Immature natural killer cell (primary cell): ENCODE data around the gene PBRM1. TPM values are rescaled to one million over a fixed set of nuclear protein-coding genes. Genes with fewer than 3 reads are reported as not detected.

Source experiments
- DNase-seq, 3 donors: peaks; one replicate each; pipeline ENCODE4 v3.0.0; 2022; ENCODE audit warnings: mixed read lengths in 1 of 3
- H3K27ac Mint-ChIP-seq, 6 donors: one replicate each; pipeline ENCODE4 v1.8.0; 2020; ENCODE audit warnings: mixed read lengths in 6 of 6, mild to moderate bottlenecking in 5 of 6, inconsistent platforms in 4 of 6, moderate library complexity in 3 of 6
- H3K27me3 Mint-ChIP-seq, 3 donors: one replicate each; pipeline ENCODE4 v1.8.0; 2020 to 2021; ENCODE audit warnings: low read depth in 3 of 3, mild to moderate bottlenecking in 3 of 3, mixed read lengths in 3 of 3, moderate library complexity in 3 of 3, inconsistent platforms in 1 of 3
- H3K36me3 Mint-ChIP-seq, 3 donors: one replicate each; pipeline ENCODE4 v1.8.0; 2020; ENCODE audit warnings: mixed read lengths in 3 of 3, inconsistent platforms in 2 of 3, mild to moderate bottlenecking in 2 of 3
- H3K4me1 Mint-ChIP-seq, 2 donors: one replicate each; pipeline ENCODE4 v1.8.0; 2020; ENCODE audit warnings: inconsistent platforms in 2 of 2, mild to moderate bottlenecking in 2 of 2, mixed read lengths in 2 of 2, moderate library complexity in 1 of 2
- H3K4me3 Mint-ChIP-seq, 5 donors: one replicate each; pipeline ENCODE4 v1.8.0; 2020; ENCODE audit warnings: mild to moderate bottlenecking in 5 of 5, mixed read lengths in 5 of 5, inconsistent platforms in 3 of 5, moderate library complexity in 3 of 5
- H3K9me3 Mint-ChIP-seq, 6 donors: one replicate each; pipeline ENCODE4 v1.8.0; 2020; ENCODE audit warnings: mild to moderate bottlenecking in 6 of 6, mixed read lengths in 6 of 6, inconsistent platforms in 4 of 6, moderate library complexity in 3 of 6
- polyA plus RNA-seq, 3 donors: library from polyadenylated mRNA; unstranded; fragments of 300-500 nt; fragmentation: Illumina TruSeq; gene quantifications; one replicate each; pipeline ENCODE4 v1.2.3, GENCODE V29; 2021

Gene PBRM1
- polyA plus RNA-seq, 3 donors from 2014 or later = 52.4 to 116 (median 66.4) TPM

DNA sequence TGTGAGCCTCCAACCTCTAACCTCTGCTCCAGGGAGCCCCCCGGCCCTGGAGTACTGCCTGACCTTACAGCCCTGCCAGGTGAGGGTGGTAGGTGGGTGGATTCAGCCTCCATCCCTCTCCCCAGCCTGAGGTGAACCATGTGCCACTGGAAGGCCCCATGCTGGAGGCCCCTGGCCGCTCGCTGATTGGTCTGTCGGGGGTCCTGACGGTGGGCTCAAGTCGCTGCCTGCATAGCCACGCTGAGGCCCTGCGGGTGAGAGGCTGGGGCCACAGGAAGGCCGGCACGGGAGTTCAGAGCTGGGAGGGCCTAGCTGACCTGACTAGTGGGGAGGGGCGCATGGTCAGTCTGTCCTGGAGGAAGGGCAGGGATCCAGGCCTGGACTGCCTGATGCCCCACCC is 171.1 kb downstream of the PBRM1 start:
- H3K9me3 Mint-ChIP-seq = no peaks in the 10 kb centered on the region
- no peak overlapping the region for H3K4me3 Mint-ChIP-seq
- no peaks in the 10 kb centered on the region for H3K36me3 Mint-ChIP-seq
- no peak overlapping the region for H3K27ac Mint-ChIP-seq
- no peak for DNase-seq
- no peaks in the 10 kb centered on the region for H3K27me3 Mint-ChIP-seq
- no peaks in the 10 kb centered on the region for H3K4me1 Mint-ChIP-seq

DNA sequence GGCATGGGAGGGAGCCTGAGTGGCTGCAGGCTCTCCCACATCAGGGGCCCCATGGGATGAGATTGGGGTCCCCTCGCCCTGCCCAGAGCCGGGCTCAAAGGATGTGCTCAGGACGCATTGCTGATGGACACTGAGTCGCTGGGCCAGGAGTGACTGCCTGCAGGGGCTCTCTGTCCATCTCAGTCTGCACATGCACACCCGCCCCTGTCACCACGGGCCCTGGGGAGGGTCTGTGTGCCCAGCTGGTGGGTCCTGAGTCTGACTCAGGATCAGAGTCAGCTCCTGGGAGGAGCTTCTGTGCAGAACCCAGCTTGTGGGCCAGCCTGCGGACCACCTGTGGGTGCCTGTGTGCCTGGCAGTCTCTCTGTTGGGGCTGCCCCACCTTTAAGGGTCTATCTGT is 172.4 kb downstream of the PBRM1 start:
- no peaks in the 10 kb centered on the region for H3K36me3 Mint-ChIP-seq
- no peaks in the 10 kb centered on the region for H3K27me3 Mint-ChIP-seq
- no peaks in the 10 kb centered on the region for H3K4me1 Mint-ChIP-seq
- no peak overlapping the region for H3K27ac Mint-ChIP-seq
- no peaks in the 10 kb centered on the region for H3K9me3 Mint-ChIP-seq
- DNase-seq = no peak
- H3K4me3 Mint-ChIP-seq = no peak overlapping the region

DNA sequence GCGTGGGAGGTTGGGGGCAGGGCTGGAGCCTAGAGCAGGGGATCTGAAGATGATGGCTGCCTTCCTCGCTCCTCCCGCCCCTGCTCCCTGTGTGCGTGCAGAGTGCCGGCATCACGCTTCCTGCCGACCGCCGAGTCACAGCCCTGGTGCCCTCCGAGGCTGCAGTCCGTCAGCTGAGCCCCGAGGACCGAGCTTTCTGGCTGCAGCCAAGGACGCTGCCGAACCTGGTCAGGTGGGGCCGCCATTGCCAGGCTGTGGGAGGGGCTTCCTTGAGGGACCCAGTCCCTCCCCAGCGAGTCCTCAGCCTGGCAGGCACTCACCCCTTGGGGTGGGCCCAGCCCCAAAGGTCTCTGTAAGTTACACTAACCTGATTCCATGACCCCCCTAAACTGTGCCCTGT is 173.0 kb downstream of the PBRM1 start:
- Mint-ChIP-seq H3K4me1 (no peaks in the 10 kb centered on the region), H3K4me3 (no peak overlapping the region), H3K36me3 (no peaks in the 10 kb centered on the region), H3K27me3 (no peaks in the 10 kb centered on the region), H3K27ac (no peak overlapping the region), H3K9me3 (no peaks in the 10 kb centered on the region)
- DNase-seq = no peak

DNA sequence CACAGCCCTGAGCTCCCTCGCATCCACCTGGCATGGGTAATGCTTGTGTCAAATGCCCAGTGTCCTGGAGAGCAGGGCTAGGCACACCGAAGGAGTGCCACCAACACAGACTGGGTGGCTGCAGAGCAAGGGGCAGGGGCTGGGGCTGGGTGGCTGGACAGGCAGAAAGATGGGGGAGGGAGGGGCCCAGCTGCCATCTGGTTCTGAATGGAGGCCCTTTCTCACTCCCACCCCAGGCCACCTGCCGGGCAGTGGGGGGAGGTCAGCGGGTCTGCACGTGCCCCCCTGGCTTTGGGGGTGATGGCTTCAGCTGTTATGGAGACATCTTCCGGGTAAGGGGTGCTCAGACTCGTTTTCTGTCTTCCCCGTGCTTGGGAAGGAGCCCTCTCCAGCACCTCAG is 173.6 kb downstream of the PBRM1 start:
- no peaks in the 10 kb centered on the region for H3K4me1 Mint-ChIP-seq
- H3K27me3 Mint-ChIP-seq = no peaks in the 10 kb centered on the region
- no peak overlapping the region for H3K4me3 Mint-ChIP-seq
- H3K27ac Mint-ChIP-seq = no peak overlapping the region
- no peaks in the 10 kb centered on the region for H3K36me3 Mint-ChIP-seq
- no peak for DNase-seq
- no peaks in the 10 kb centered on the region for H3K9me3 Mint-ChIP-seq

DNA sequence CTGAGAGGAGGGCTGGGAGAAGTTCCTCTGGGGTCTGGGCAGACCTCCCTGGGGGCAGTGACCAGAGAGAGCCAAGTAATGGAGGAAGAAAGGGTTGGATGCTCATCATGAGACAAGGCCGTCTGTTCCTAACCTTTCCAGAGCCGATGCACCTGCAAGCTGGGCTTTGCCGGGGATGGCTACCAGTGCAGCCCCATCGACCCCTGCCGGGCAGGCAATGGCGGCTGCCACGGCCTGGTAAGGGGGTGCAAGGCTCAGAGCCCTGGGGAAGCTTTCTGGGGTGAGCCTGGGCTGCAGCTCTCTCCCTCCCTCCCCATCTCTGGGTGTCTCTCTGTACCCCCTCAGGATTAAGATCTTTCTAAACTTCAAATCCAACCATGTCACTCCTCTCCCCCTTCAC is 174.2 kb downstream of the PBRM1 start:
- Mint-ChIP-seq H3K27me3 (peaks cover 0 to 1% (median 0%) of the 10 kb centered on the region in 3 donors), H3K27ac (no peak overlapping the region), H3K9me3 (no peaks in the 10 kb centered on the region), H3K36me3 (no peaks in the 10 kb centered on the region), H3K4me3 (no peak overlapping the region), H3K4me1 (no peaks in the 10 kb centered on the region)
- no peak for DNase-seq

DNA sequence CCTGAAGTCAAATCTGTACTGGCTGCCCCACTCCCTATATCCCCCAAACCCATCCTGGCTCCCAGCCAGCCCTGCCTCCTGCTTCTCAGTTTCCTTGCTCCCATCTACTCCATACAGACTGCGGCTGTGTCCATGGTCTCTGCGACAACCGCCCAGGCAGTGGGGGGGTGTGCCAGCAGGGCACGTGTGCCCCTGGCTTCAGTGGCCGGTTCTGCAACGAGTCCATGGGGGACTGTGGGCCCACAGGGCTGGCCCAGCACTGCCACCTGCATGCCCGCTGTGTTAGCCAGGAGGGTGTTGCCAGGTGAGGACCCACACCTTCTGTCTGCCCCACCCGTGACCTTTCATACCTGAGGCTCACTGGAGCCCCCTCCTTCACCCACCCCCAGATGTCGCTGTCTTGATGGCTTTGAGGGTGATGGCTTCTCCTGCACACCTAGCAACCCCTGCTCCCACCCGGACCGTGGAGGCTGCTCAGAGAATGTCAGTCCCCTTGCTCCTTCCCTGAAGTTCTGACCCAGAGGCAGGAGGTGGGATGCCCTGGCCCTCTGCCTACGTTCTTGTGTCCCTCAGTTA is 175.9 kb downstream of the PBRM1 start:
- DNase-seq = no peak
- Mint-ChIP-seq H3K27ac (no peak overlapping the region), H3K36me3 (no peaks in the 10 kb centered on the region), H3K4me3 (no peak overlapping the region), H3K27me3 (peaks cover 0 to 1% (median 0%) of the 10 kb centered on the region in 3 donors), H3K9me3 (no peaks in the 10 kb centered on the region), H3K4me1 (no peaks in the 10 kb centered on the region)

DNA sequence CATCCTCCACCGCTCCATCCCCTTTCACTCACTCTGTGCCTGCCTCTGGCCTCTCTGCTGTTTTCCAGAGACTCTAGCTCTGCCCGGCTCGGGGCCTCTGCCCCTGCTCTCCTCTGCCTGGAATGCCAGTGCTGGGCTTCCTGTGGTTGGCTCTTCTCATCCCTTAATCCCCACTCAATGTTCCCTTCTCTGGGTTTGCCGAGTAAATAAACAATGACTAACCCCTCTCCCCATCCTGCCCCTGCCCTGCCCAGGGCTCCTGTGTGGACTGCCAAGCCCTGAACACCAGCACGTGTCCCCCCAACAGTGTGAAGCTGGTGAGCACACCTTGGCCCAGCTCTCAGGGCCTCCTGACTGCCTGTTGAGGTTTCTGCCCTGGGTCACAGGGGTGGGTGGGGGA is 178.4 kb downstream of the PBRM1 start:
- no peak for DNase-seq
- H3K9me3 Mint-ChIP-seq = no peaks in the 10 kb centered on the region
- peaks cover 0 to 1% (median 0%) of the 10 kb centered on the region in 3 donors for H3K27me3 Mint-ChIP-seq
- no peak overlapping the region for H3K27ac Mint-ChIP-seq
- H3K4me3 Mint-ChIP-seq = no peak overlapping the region
- no peaks in the 10 kb centered on the region for H3K4me1 Mint-ChIP-seq
- no peaks in the 10 kb centered on the region for H3K36me3 Mint-ChIP-seq

DNA sequence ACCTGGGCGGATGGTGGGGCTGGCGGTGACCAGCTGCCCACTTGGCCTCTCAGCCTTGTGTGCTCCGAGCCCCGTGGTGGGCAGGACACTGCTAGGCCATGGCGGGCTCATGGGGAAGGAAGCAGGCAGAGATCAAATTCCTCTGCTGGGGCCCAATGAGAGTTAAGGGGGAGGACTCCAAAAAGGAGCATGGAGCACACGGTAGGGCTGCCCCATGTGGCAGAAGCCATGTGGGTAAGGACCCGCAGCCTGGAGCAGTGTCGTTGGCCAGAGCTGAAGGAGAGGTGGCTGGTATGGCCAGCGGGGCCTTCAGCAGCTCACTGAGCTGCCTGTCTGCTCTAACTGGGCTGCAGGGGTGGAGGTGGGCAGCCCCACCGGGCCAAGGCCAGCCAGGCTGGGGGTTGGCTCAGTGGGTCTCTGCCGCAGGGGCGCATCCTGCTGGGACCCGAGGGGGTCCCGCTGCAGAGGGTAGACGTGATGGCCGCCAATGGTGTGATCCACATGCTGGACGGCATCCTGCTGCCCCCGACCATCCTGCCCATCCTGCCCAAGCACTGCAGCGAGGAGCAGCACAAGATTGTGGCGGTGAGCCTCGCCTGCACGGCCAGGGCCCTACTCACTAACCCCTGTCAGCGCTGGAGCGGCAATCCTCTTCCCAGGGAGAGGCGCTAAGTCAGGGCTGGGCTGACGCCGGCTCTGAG is 179.3 kb downstream of the PBRM1 start:
- DNase-seq = no peak
- H3K27ac Mint-ChIP-seq = no peak overlapping the region
- H3K4me3 Mint-ChIP-seq = no peak overlapping the region
- peaks cover 0 to 1% (median 0%) of the 10 kb centered on the region in 3 donors for H3K27me3 Mint-ChIP-seq
- H3K9me3 Mint-ChIP-seq = no peaks in the 10 kb centered on the region
- H3K36me3 Mint-ChIP-seq = no peaks in the 10 kb centered on the region
- no peaks in the 10 kb centered on the region for H3K4me1 Mint-ChIP-seq

DNA sequence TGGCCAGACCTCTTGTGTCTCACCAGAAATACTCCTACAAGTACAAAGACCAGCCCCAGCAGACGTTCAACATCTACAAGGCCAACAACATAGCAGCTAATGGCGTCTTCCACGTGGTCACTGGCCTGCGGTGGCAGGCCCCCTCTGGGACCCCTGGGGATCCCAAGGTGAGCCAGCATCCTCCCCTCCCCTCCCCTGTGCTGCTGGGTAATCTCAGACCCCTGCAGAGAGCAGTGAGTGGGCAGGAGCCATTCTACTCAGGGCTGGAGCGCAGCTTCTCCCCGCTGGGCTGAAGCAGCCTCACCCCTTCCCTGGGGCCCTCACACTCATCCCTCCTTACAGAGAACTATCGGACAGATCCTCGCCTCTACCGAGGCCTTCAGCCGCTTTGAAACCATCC is 180.7 kb downstream of the PBRM1 start:
- Mint-ChIP-seq H3K27ac (no peak overlapping the region), H3K4me1 (no peaks in the 10 kb centered on the region), H3K36me3 (no peaks in the 10 kb centered on the region), H3K27me3 (peaks cover 0 to 1% (median 0%) of the 10 kb centered on the region in 3 donors), H3K4me3 (no peak overlapping the region), H3K9me3 (no peaks in the 10 kb centered on the region)
- DNase-seq = no peak

DNA sequence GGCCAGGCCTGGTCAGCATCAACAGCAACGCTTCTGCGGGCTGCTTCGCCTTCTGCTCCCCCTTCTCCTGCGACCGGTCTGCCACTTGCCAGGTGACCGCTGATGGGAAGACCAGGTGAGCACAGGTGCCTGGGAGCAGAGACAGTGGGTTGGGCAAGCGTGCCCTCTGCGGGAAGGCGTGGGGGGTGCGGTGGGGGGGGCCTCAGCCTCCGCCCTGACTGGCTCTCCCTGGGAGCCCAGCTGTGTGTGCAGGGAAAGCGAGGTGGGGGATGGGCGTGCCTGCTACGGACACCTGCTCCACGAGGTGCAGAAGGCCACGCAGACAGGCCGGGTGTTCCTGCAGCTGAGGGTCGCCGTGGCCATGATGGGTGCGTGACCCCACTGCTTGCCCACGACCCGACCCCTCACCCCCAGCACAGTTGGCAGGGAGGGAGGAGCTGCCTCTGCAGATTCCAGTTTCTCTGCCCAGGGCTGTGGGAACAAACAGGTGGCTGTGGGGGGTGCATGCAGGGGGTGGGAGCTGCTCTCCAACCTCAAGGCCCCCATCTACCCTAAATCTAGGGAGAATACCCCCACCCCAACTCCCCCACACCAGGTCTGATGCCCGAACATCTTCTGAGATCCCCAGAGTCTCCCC is 181.8 kb downstream of the PBRM1 start:
- no peak overlapping the region for H3K27ac Mint-ChIP-seq
- DNase-seq = no peak
- H3K36me3 Mint-ChIP-seq = no peaks in the 10 kb centered on the region
- peaks cover 0 to 1% (median 0%) of the 10 kb centered on the region in 3 donors for H3K27me3 Mint-ChIP-seq
- no peak overlapping the region for H3K4me3 Mint-ChIP-seq
- no peaks in the 10 kb centered on the region for H3K9me3 Mint-ChIP-seq
- no peaks in the 10 kb centered on the region for H3K4me1 Mint-ChIP-seq

DNA sequence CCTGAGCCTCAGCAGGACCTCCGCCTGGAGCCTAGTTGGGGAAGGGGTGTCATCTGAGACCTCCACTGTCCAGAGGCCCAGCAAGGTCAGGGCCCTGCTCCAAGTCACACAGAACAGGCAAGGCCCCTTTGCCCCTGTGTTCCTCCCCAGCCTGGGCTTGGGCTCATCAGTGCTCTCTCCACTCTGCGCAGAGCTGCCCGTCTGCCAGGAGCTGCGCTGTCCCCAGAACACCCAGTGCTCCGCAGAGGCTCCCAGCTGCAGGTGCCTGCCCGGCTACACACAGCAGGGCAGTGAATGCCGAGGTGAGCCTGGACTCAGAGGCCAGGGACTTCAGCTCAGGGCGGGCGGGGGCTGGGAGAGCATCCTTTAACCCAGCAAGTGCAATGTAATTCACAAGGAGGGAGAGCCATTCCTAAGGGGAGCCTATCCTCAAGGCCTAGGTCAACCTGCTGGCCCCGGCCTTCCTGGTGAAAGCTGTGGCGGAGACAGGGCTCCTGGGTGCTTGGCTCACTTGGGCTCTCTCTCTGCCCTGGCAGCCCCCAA is 182.8 kb downstream of the PBRM1 start:
- Mint-ChIP-seq H3K27ac (no peak overlapping the region), H3K36me3 (no peaks in the 10 kb centered on the region), H3K27me3 (peaks cover 0 to 1% (median 0%) of the 10 kb centered on the region in 3 donors), H3K4me1 (no peaks in the 10 kb centered on the region), H3K9me3 (no peaks in the 10 kb centered on the region), H3K4me3 (no peak overlapping the region)
- no peak for DNase-seq

DNA sequence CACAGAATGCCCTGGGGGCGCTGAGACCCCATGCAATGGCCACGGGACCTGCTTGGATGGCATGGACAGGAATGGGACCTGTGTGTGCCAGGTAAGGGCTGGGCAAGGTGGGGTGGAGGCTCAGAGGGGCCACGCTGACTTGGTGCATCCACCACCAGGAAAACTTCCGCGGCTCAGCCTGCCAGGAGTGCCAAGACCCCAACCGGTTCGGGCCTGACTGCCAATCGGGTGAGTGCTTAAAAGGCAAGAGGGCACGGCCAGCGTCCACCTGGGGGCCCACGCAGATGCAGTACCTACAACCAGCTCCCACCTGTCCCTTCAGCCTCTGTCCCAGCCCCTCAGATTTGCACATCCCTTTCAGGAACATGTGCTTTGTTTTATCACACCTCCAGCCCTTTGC is 183.7 kb downstream of the PBRM1 start:
- DNase-seq = no peak
- Mint-ChIP-seq H3K27ac (no peak overlapping the region), H3K27me3 (peaks cover 0 to 4% (median 0%) of the 10 kb centered on the region in 3 donors), H3K36me3 (no peaks in the 10 kb centered on the region), H3K4me3 (no peak overlapping the region), H3K4me1 (no peaks in the 10 kb centered on the region), H3K9me3 (no peaks in the 10 kb centered on the region)

DNA sequence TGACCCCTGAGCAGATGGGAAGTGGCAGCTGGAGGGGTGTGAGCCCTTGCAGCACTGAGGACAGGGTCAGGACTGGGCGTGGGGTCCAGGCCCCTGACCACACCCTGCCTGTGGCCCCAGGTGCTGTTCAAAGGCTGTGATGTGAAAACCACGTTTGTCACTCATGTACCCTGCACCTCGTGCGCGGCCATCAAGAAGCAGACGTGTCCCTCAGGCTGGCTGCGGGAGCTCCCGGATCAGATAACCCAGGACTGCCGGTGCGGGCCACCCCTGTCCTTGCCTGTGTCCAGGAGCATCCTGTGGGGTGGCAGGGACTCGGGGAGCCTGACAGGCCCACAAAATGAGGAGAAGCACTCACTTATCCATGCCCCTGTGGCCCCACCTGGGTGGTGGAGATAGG is 184.7 kb downstream of the PBRM1 start:
- Mint-ChIP-seq H3K36me3 (no peaks in the 10 kb centered on the region), H3K4me1 (no peaks in the 10 kb centered on the region), H3K4me3 (no peak overlapping the region), H3K27ac (no peak overlapping the region), H3K9me3 (no peaks in the 10 kb centered on the region), H3K27me3 (peaks cover 0 to 3% (median 0%) of the 10 kb centered on the region in 3 donors)
- DNase-seq = no peak
